Lower leg skin (tissue), 3 donors: ENCODE data around the gene CCDC8.

Source experiments
- POLR2A ChIP-seq, 2 donors: fragments of 450-650 bp; IDR thresholded peaks; one replicate each; pipeline ENCODE4 v1.6.1; 2016 to 2017; ENCODE audit warnings: antibody characterized with exemption in 2 of 2, mild to moderate bottlenecking in 1 of 2, moderate library complexity in 1 of 2
- TF ChIP-seq, protein P1 (sequence below), 3 donors: fragments of 450-650 bp; IDR thresholded peaks; one replicate each; pipeline ENCODE4 v1.5.1; 2016; ENCODE audit warnings: antibody characterized with exemption in 3 of 3, mild to moderate bottlenecking in 3 of 3, moderate library complexity in 2 of 3

GRCh38 chr19:46367426-46367825 is 45.9 kb downstream of the CCDC8 start:
- TF ChIP-seq, protein P1, sequence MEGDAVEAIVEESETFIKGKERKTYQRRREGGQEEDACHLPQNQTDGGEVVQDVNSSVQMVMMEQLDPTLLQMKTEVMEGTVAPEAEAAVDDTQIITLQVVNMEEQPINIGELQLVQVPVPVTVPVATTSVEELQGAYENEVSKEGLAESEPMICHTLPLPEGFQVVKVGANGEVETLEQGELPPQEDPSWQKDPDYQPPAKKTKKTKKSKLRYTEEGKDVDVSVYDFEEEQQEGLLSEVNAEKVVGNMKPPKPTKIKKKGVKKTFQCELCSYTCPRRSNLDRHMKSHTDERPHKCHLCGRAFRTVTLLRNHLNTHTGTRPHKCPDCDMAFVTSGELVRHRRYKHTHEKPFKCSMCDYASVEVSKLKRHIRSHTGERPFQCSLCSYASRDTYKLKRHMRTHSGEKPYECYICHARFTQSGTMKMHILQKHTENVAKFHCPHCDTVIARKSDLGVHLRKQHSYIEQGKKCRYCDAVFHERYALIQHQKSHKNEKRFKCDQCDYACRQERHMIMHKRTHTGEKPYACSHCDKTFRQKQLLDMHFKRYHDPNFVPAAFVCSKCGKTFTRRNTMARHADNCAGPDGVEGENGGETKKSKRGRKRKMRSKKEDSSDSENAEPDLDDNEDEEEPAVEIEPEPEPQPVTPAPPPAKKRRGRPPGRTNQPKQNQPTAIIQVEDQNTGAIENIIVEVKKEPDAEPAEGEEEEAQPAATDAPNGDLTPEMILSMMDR (IDR thresholded peaks at IDR 0.05) = no peak
- no peak for TF ChIP-seq POLR2A (IDR thresholded peaks at IDR 0.05)
